OCI-LY7 (cell line): ENCODE measurements around the gene PRDM2. TPM values are rescaled to one million over a fixed set of nuclear protein-coding genes. Genes with fewer than 3 reads are reported as not detected.

Experiments used
- BruUV-seq: library from RNA; stranded (reverse); fragments of 400-500 nt; replicated peaks from 2 replicates; lab custom pipeline; 2021; lab: Mats Ljungman, UMichigan
- CTCF ChIA-PET: fragments of 300-600 bp; sonication (Branson Sonifier 250); formaldehyde crosslinking; loops from one replicate; lab custom pipeline; 2022; ENCODE audit warnings: antibody characterized with exemption; ENCODE audit not compliant: unreplicated experiment; lab: Charles Lee
- POLR2A ChIA-PET: fragments of 300-600 bp; sonication (Branson Sonifier 250); formaldehyde crosslinking; loops from one replicate; lab custom pipeline; 2022; ENCODE audit warnings: antibody characterized with exemption; lab: Charles Lee
- DNase-seq: peaks from one replicate; pipeline ENCODE4 v3.0.0-alpha.2; 2015; ENCODE audit warnings: low spot score
- H2AFZ ChIP-seq: fragments of 200-600 bp; sonication (generic), shearing (Covaris generic); 2 replicates; pipeline ENCODE4 v1.6.1; 2014; ENCODE audit warnings: mild to moderate bottlenecking, antibody characterized with exemption, low read length, moderate library complexity
- H3K27ac ChIP-seq: fragments of 200-600 bp; sonication (generic); 2 replicates; pipeline ENCODE4 v1.5.1; 2014; ENCODE audit warnings: mixed run types, low read depth, mild to moderate bottlenecking, moderate library complexity, low read length, inconsistent platforms; ENCODE audit not compliant: poor library complexity, severe bottlenecking
- H3K36me3 ChIP-seq: fragments of 200-600 bp; sonication (generic); 2 replicates; pipeline ENCODE4 v1.6.1; 2014; ENCODE audit warnings: mild to moderate bottlenecking, antibody characterized with exemption, low read length, moderate library complexity, mixed read lengths; ENCODE audit not compliant: insufficient read depth
- H3K4me1 ChIP-seq: fragments of 200-600 bp; sonication (generic); 2 replicates; pipeline ENCODE4 v1.5.1; 2014; ENCODE audit warnings: mild to moderate bottlenecking, low read length; ENCODE audit not compliant: insufficient read depth, poor library complexity, severe bottlenecking
- H3K4me2 ChIP-seq: fragments of 200-600 bp; sonication (generic); 2 replicates; pipeline ENCODE4 v1.6.1; 2014; ENCODE audit warnings: mild to moderate bottlenecking, low read length
- H3K4me3 ChIP-seq: fragments of 200-600 bp; sonication (generic); 2 replicates; pipeline ENCODE4 v1.5.1; 2014; ENCODE audit warnings: mild to moderate bottlenecking, low read depth, low read length; ENCODE audit not compliant: poor library complexity, severe bottlenecking
- H3K79me2 ChIP-seq: fragments of 200-600 bp; sonication (generic); 2 replicates; pipeline ENCODE4 v1.6.1; 2016; ENCODE audit warnings: low read depth, mild to moderate bottlenecking, low read length, moderate library complexity, mixed read lengths; ENCODE audit not compliant: insufficient read depth
- H3K9me2 ChIP-seq: fragments of 200-600 bp; sonication (generic); 2 replicates; pipeline ENCODE4 v1.6.1; 2016; ENCODE audit warnings: mild to moderate bottlenecking, low read length, mixed read lengths; ENCODE audit not compliant: insufficient read depth
- H3K9me3 ChIP-seq: fragments of 200-600 bp; sonication (generic); 2 replicates; pipeline ENCODE4 v1.6.1; 2014; ENCODE audit warnings: mild to moderate bottlenecking, mixed run types, low read length, mixed read lengths
- H4K20me1 ChIP-seq: fragments of 200-600 bp; sonication (generic); 2 replicates; pipeline ENCODE4 v1.6.1; 2014; ENCODE audit warnings: mild to moderate bottlenecking, antibody characterized with exemption, low read length, moderate library complexity, mixed read lengths; ENCODE audit not compliant: insufficient read depth
- CTCF ChIP-seq: fragments of 200-600 bp; sonication (generic); conservative IDR thresholded peaks from 2 replicates; pipeline ENCODE4 v1.5.1; 2014; ENCODE audit warnings: mild to moderate bottlenecking, antibody characterized with exemption, low read length, moderate library complexity, mixed read lengths
- EZH2phosphoT487 ChIP-seq: fragments of 200-600 bp; sonication (generic); IDR thresholded peaks from 2 replicates; pipeline ENCODE4 v1.6.1; 2018; ENCODE audit warnings: low read depth, borderline replicate concordance, mild to moderate bottlenecking, mixed run types, antibody characterized with exemption, low read length, moderate library complexity, mixed read lengths
- intact Hi-C: fragments of 100-400 bp; cut with micrococcal nuclease; formaldehyde crosslinking; loops from one replicate; pipeline ENCODE4 v1.10.0; 2022; ENCODE audit not compliant: unreplicated experiment
- total RNA-seq, 2 experiments: library from RNA; depleted of rRNA in 1 of 2; stranded (reverse); fragments of >200 nt in 1 of 2; shearing (Covaris generic) in 1 of 2; gene quantifications; 2 replicates each; pipeline ENCODE4 v1.2.3, GENCODE V29; 2014 to 2022

Gene PRDM2
- total RNA-seq, 2 experiments from 2014 or later, result 38.7 to 98.2 TPM

DNA sequence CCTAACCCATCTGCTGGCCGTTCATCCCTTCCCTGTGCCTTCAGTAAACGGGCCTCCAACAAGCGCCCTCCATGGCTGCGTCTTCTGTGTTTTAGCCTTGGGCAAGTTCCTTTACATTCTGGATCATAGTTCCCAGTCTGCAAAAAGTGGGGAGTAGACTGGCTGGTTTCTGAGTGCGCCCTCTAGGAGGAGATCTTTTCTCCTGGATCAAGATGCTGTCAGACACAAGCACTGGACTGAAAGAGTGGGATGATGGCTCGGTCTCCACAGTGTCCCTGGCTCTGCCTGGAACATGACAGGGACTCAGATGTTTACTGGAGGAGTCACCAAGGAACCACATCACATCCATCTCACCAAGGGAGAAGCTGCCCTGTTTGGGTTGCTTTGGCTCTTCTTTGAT, 88.8 kb downstream of the PRDM2 start:
- Histone ChIP-seq H3K4me2 (no peak overlapping the region), H3K4me3 (no peak overlapping the region), H3K9me3 (no peaks in the 10 kb centered on the region), H3K36me3 (peaks cover 81% of the 10 kb centered on the region), H3K27ac (no peak overlapping the region), H3K9me2 (no peaks in the 10 kb centered on the region), H4K20me1 (peaks cover 26% of the 10 kb centered on the region), H2AFZ (no peak overlapping the region), H3K79me2 (peaks cover 52% of the 10 kb centered on the region; the same call in 1 of the 2 replicates), H3K4me1 (no peaks in the 10 kb centered on the region)
- ChIA-PET POLR2A (interaction anchor here (2.2 kb wide), 1 partner anchor 16 kb away, joined by 6 read pairs; no protein-coding TSS in a partner anchor), CTCF (no interaction called here)
- BruUV-seq, result no TSS peak
- intact Hi-C loops, result no loop called here
- no peak for DNase-seq
- no peak for TF ChIP-seq EZH2phosphoT487
- TF ChIP-seq CTCF, result peak; percentile 35; the same call in 1 of the 2 replicates

GRCh38 chr1:13790290-13791030, 90.5 kb downstream of the PRDM2 start:
- no peak overlapping the region for H3K4me3 ChIP-seq
- CTCF ChIA-PET, result interaction anchor here (0.6 kb wide), 1 partner anchor 37 kb away, joined by 3 read pairs; no protein-coding TSS in a partner anchor
- DNase-seq, result no peak
- peaks cover 18% of the 10 kb centered on the region for H4K20me1 ChIP-seq
- intact Hi-C loops, result no loop called here
- BruUV-seq, result no TSS peak
- TF ChIP-seq CTCF, result no peak
- no peak for TF ChIP-seq EZH2phosphoT487
- H3K36me3 ChIP-seq, result peaks cover 70% of the 10 kb centered on the region
- POLR2A ChIA-PET, result interaction anchor here (2.2 kb wide), 1 partner anchor 17 kb away, joined by 6 read pairs; no protein-coding TSS in a partner anchor
- no peak overlapping the region for H3K4me2 ChIP-seq
- no peaks in the 10 kb centered on the region for H3K4me1 ChIP-seq
- peaks cover 35% of the 10 kb centered on the region; the same call in 1 of the 2 replicates for H3K79me2 ChIP-seq
- H3K9me2 ChIP-seq, result no peaks in the 10 kb centered on the region
- no peaks in the 10 kb centered on the region for H3K9me3 ChIP-seq
- H3K27ac ChIP-seq, result no peak overlapping the region
- no peak overlapping the region for H2AFZ ChIP-seq

- POLR2A ChIA-PET, result interaction anchor here (1.2 kb wide), 1 partner anchor 68 kb away, joined by 3 read pairs; no protein-coding TSS in a partner anchor
- no peak overlapping the region for H3K4me3 ChIP-seq
- H3K9me3 ChIP-seq, result no peaks in the 10 kb centered on the region
- H4K20me1 ChIP-seq, result peaks cover 18% of the 10 kb centered on the region; the same call in 1 of the 2 replicates
- intact Hi-C loops, result no loop called here
- H3K27ac ChIP-seq, result no peak overlapping the region
- peaks cover 56% of the 10 kb centered on the region for H3K36me3 ChIP-seq
- CTCF ChIA-PET, result no interaction called here
- no TSS peak for BruUV-seq
- H3K4me2 ChIP-seq, result no peak overlapping the region
- H2AFZ ChIP-seq, result no peak overlapping the region
- H3K4me1 ChIP-seq, result peaks cover 11% of the 10 kb centered on the region
- H3K9me2 ChIP-seq, result no peaks in the 10 kb centered on the region
- H3K79me2 ChIP-seq, result peaks cover 18% of the 10 kb centered on the region; the same call in 1 of the 2 replicates
- TF ChIP-seq CTCF, result no peak
- TF ChIP-seq EZH2phosphoT487, result no peak
- DNase-seq, result no peak
Observed at GRCh38 chr1:13792419-13792818, 92.4 kb downstream of the PRDM2 start.
